ENCODE measurements around the gene NUDT10. TPM values are rescaled to one million over a fixed set of nuclear protein-coding genes. Genes with fewer than 3 reads are reported as not detected.

Gene NUDT10
- 0.13 and 0.16 TPM in 2 replicates for total RNA-seq

GRCh38 chrX:51332188-51332942 is at the start of gene NUDT10:
TSS of gene NUDT10 (plus strand) at chrX:51332822. CDS start at chrX:51332966, 144 bp downstream.

Other genes starting within 250 kb of the NUDT10 start
- 1.1 and 1.2 TPM in 2 replicates for gene NUDT11, start 163.8 kb downstream of the NUDT10 start, total RNA-seq